Measurements from ENCODE around the gene BRDT.
"Not testable (repeated sequence)": the region's sequence is repeated elsewhere in the genome, so short reads cannot be mapped to it uniquely, and the experiment has no call there.

- TF ChIP-seq, protein P1, sequence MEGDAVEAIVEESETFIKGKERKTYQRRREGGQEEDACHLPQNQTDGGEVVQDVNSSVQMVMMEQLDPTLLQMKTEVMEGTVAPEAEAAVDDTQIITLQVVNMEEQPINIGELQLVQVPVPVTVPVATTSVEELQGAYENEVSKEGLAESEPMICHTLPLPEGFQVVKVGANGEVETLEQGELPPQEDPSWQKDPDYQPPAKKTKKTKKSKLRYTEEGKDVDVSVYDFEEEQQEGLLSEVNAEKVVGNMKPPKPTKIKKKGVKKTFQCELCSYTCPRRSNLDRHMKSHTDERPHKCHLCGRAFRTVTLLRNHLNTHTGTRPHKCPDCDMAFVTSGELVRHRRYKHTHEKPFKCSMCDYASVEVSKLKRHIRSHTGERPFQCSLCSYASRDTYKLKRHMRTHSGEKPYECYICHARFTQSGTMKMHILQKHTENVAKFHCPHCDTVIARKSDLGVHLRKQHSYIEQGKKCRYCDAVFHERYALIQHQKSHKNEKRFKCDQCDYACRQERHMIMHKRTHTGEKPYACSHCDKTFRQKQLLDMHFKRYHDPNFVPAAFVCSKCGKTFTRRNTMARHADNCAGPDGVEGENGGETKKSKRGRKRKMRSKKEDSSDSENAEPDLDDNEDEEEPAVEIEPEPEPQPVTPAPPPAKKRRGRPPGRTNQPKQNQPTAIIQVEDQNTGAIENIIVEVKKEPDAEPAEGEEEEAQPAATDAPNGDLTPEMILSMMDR (conservative IDR thresholded peaks at IDR 0.05; ENCODE audit: low read length) = not testable (repeated sequence)
- not testable (repeated sequence) for TF ChIP-seq EZH2phosphoT487 (IDR thresholded peaks at IDR 0.05; ENCODE audit: borderline replicate concordance)
Measured at GRCh38 chr1:92026042-92026441, 76.8 kb downstream of the BRDT start.
